ENCODE results near the gene DAZAP2.

DAZAP2 gene

DNA sequence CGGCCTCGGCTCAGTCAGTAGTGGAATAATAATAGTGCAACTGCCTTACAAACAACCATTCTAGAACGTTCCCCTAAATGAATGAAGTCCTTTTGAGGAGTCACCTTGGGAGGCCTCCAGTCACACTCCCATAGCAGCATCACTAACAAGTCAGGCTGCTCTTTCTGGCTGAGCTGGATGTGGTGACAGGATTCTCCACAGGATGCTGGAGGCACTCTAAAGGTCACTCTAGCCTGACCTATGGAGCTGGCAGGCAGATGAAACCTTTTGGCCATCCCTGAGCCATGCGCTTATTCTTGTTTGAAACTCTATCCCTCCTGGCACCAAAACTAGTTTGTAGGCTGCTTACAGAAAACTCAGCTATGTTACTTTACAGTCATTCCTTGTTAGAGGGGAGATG lies 47.8 kb upstream of the DAZAP2 start:
- Histone ChIP-seq H3K4me1 (ENCODE audit: control insufficient read depth, insufficient read depth, low read length) (no peaks in the 10 kb centered on the region), H3K4me3 (ENCODE audit: low read depth, low read length) (no peak overlapping the region), H3K36me3 (ENCODE audit: control insufficient read depth in 2 of 2, insufficient read depth in 1 of 2, low read length in 2 of 2) (peaks cover 0 to 19% of the 10 kb centered on the region in 2 experiments; a peak in 2 of 3 replicates), H3K9me3 (ENCODE audit: control insufficient read depth, insufficient read depth, low read depth, low read length) (no peaks in the 10 kb centered on the region), H3K27ac (ENCODE audit: extremely low read depth, low read depth, low read length) (no peak overlapping the region)
- CTCF ChIA-PET, result no interaction called here
- POLR2A ChIA-PET, result no interaction called here
- TF ChIP-seq, protein P1, sequence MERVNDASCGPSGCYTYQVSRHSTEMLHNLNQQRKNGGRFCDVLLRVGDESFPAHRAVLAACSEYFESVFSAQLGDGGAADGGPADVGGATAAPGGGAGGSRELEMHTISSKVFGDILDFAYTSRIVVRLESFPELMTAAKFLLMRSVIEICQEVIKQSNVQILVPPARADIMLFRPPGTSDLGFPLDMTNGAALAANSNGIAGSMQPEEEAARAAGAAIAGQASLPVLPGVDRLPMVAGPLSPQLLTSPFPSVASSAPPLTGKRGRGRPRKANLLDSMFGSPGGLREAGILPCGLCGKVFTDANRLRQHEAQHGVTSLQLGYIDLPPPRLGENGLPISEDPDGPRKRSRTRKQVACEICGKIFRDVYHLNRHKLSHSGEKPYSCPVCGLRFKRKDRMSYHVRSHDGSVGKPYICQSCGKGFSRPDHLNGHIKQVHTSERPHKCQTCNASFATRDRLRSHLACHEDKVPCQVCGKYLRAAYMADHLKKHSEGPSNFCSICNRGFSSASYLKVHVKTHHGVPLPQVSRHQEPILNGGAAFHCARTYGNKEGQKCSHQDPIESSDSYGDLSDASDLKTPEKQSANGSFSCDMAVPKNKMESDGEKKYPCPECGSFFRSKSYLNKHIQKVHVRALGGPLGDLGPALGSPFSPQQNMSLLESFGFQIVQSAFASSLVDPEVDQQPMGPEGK (tag by site-specific recombination; IDR thresholded peaks at IDR 0.05), result no peak
- TF ChIP-seq ZFP69B (tag by site-specific recombination; IDR thresholded peaks at IDR 0.05) (no peak), ZNF2 (tag by site-specific recombination; IDR thresholded peaks at IDR 0.05) (no peak), TCF7L2 (IDR thresholded peaks at IDR 0.05; ENCODE audit: borderline replicate concordance, low read depth, low read length) (no peak), HOXA7 (CRISPR knock-in tag; IDR thresholded peaks at IDR 0.05; ENCODE audit: borderline replicate concordance) (no peak)

DNA sequence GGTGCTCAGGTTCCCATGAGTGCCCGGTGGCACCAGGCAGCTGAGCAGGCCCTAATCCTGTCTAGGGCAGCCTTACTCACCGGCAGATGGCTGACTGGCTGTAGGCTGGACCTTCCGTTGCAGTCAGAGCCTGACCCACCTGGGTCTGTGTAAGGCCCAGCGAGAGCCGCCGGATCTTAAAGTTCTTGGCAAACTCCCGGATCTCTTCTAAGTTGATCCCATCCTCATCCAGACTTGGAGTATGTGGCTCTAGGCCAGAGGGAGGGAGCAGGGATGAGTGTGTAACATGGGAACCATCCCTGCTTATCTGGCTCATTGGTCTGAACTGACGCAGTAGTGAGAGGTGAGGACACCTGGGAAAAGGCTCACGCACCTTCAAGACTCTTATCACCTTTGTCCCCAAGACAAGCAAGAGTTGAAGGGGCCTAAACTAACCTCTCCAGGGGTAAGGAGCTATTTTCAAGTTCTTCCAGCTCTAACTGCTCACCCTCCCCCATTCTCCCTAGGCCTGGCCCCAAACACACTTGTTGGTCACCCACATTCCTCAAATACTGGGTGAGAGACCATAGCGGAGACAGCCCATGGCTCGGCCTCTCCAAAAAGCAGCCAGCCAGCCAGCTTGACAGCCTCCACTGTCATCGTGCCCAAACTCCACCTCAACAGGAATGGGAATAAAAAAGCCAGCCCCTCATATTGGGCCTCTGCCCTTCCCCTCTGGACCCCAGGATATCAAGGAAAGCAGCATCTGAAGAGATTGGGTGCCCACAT lies 46.9 kb upstream of the DAZAP2 start:
- ChIA-PET POLR2A (no interaction called here), CTCF (no interaction called here)
- Histone ChIP-seq H3K9me3 (ENCODE audit: control insufficient read depth, insufficient read depth, low read depth, low read length) (no peaks in the 10 kb centered on the region), H3K4me3 (ENCODE audit: low read depth, low read length) (no peak overlapping the region), H3K27ac (ENCODE audit: extremely low read depth, low read depth, low read length) (no peak overlapping the region), H3K4me1 (ENCODE audit: control insufficient read depth, insufficient read depth, low read length) (no peaks in the 10 kb centered on the region), H3K36me3 (ENCODE audit: control insufficient read depth in 2 of 2, insufficient read depth in 1 of 2, low read length in 2 of 2) (peaks cover 0 to 19% of the 10 kb centered on the region in 2 experiments; a peak in 2 of 3 replicates)
- no peak for TF ChIP-seq ZNF112 (tag by site-specific recombination; IDR thresholded peaks at IDR 0.05)
- no peak for TF ChIP-seq SCRT2 (tag by site-specific recombination; IDR thresholded peaks at IDR 0.05)
- TF ChIP-seq ZNF221 (tag by site-specific recombination; IDR thresholded peaks at IDR 0.05; ENCODE audit: borderline replicate concordance), result no peak
- no peak for TF ChIP-seq ZNF16 (tag by site-specific recombination; IDR thresholded peaks at IDR 0.05; ENCODE audit: low read depth)
- no peak for TF ChIP-seq ZNF274 (IDR thresholded peaks at IDR 0.05; ENCODE audit: low read length)
- TF ChIP-seq ZNF274 (tag by site-specific recombination; IDR thresholded peaks at IDR 0.05; ENCODE audit: borderline replicate concordance), result no peak
- TF ChIP-seq, protein P2, sequence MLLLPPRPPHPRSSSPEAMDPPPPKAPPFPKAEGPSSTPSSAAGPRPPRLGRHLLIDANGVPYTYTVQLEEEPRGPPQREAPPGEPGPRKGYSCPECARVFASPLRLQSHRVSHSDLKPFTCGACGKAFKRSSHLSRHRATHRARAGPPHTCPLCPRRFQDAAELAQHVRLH (tag by site-specific recombination; IDR thresholded peaks at IDR 0.05), result no peak
- TF ChIP-seq SETDB1 (IDR thresholded peaks at IDR 0.05; ENCODE audit: insufficient read length, low read length), result no peak
- TF ChIP-seq, protein P3, sequence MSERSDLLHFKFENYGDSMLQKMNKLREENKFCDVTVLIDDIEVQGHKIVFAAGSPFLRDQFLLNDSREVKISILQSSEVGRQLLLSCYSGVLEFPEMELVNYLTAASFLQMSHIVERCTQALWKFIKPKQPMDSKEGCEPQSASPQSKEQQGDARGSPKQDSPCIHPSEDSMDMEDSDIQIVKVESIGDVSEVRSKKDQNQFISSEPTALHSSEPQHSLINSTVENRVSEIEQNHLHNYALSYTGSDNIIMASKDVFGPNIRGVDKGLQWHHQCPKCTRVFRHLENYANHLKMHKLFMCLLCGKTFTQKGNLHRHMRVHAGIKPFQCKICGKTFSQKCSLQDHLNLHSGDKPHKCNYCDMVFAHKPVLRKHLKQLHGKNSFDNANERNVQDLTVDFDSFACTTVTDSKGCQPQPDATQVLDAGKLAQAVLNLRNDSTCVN (tag by site-specific recombination; optimal IDR thresholded peaks at IDR 0.05), result no peak
- no peak for TF ChIP-seq ZNF473 (tag by site-specific recombination; IDR thresholded peaks at IDR 0.05)
- TF ChIP-seq, protein P4, sequence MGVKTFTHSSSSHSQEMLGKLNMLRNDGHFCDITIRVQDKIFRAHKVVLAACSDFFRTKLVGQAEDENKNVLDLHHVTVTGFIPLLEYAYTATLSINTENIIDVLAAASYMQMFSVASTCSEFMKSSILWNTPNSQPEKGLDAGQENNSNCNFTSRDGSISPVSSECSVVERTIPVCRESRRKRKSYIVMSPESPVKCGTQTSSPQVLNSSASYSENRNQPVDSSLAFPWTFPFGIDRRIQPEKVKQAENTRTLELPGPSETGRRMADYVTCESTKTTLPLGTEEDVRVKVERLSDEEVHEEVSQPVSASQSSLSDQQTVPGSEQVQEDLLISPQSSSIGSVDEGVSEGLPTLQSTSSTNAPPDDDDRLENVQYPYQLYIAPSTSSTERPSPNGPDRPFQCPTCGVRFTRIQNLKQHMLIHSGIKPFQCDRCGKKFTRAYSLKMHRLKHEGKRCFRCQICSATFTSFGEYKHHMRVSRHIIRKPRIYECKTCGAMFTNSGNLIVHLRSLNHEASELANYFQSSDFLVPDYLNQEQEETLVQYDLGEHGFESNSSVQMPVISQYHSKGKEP (tag by site-specific recombination; IDR thresholded peaks at IDR 0.05), result no peak
- TF ChIP-seq, protein P5, sequence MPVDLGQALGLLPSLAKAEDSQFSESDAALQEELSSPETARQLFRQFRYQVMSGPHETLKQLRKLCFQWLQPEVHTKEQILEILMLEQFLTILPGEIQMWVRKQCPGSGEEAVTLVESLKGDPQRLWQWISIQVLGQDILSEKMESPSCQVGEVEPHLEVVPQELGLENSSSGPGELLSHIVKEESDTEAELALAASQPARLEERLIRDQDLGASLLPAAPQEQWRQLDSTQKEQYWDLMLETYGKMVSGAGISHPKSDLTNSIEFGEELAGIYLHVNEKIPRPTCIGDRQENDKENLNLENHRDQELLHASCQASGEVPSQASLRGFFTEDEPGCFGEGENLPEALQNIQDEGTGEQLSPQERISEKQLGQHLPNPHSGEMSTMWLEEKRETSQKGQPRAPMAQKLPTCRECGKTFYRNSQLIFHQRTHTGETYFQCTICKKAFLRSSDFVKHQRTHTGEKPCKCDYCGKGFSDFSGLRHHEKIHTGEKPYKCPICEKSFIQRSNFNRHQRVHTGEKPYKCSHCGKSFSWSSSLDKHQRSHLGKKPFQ (tag by site-specific recombination; IDR thresholded peaks at IDR 0.05), result no peak
- no peak for TF ChIP-seq SALL2 (tag by site-specific recombination; IDR thresholded peaks at IDR 0.05; ENCODE audit: borderline replicate concordance)
- TF ChIP-seq, protein P6, sequence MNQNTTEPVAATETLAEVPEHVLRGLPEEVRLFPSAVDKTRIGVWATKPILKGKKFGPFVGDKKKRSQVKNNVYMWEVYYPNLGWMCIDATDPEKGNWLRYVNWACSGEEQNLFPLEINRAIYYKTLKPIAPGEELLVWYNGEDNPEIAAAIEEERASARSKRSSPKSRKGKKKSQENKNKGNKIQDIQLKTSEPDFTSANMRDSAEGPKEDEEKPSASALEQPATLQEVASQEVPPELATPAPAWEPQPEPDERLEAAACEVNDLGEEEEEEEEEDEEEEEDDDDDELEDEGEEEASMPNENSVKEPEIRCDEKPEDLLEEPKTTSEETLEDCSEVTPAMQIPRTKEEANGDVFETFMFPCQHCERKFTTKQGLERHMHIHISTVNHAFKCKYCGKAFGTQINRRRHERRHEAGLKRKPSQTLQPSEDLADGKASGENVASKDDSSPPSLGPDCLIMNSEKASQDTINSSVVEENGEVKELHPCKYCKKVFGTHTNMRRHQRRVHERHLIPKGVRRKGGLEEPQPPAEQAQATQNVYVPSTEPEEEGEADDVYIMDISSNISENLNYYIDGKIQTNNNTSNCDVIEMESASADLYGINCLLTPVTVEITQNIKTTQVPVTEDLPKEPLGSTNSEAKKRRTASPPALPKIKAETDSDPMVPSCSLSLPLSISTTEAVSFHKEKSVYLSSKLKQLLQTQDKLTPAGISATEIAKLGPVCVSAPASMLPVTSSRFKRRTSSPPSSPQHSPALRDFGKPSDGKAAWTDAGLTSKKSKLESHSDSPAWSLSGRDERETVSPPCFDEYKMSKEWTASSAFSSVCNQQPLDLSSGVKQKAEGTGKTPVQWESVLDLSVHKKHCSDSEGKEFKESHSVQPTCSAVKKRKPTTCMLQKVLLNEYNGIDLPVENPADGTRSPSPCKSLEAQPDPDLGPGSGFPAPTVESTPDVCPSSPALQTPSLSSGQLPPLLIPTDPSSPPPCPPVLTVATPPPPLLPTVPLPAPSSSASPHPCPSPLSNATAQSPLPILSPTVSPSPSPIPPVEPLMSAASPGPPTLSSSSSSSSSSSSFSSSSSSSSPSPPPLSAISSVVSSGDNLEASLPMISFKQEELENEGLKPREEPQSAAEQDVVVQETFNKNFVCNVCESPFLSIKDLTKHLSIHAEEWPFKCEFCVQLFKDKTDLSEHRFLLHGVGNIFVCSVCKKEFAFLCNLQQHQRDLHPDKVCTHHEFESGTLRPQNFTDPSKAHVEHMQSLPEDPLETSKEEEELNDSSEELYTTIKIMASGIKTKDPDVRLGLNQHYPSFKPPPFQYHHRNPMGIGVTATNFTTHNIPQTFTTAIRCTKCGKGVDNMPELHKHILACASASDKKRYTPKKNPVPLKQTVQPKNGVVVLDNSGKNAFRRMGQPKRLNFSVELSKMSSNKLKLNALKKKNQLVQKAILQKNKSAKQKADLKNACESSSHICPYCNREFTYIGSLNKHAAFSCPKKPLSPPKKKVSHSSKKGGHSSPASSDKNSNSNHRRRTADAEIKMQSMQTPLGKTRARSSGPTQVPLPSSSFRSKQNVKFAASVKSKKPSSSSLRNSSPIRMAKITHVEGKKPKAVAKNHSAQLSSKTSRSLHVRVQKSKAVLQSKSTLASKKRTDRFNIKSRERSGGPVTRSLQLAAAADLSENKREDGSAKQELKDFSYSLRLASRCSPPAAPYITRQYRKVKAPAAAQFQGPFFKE (tag by site-specific recombination; IDR thresholded peaks at IDR 0.05; ENCODE audit: borderline replicate concordance), result no peak
- no peak for TF ChIP-seq ZNF76 (tag by site-specific recombination; IDR thresholded peaks at IDR 0.05; ENCODE audit: borderline replicate concordance, low read depth)
- TF ChIP-seq ZNF248 (tag by site-specific recombination; IDR thresholded peaks at IDR 0.05), result no peak

All from HEK293 (cell line).